SK-N-SH (cell line): ENCODE measurements around the gene SRSF3. TPM values are rescaled to one million over a fixed set of nuclear protein-coding genes. Genes with fewer than 3 reads are reported as not detected.

Experiments used
- CTCF ChIA-PET: fragments of 300-600, 350-600 bp; formaldehyde crosslinking; extraction: SDS; loops from one replicate; lab custom pipeline; 2021; lab: Yijun Ruan, JAX
- POLR2A ChIA-PET: fragments of 350-600 bp; sonication (Branson Sonifier 250); formaldehyde crosslinking; extraction: SDS; loops from one replicate; lab custom pipeline; 2020; ENCODE audit warnings: antibody characterized with exemption, inconsistent platforms; lab: Yijun Ruan, JAX
- DNase-seq: peaks from one replicate; pipeline ENCODE4 v3.0.0; 2012
- H2AFZ ChIP-seq: fragments of 200-600 bp; sonication (generic); 2 replicates; pipeline ENCODE4 v1.8.1; 2016; ENCODE audit warnings: antibody characterized with exemption, mild to moderate bottlenecking, low read depth
- H3F3A ChIP-seq: fragments of 200-600 bp; sonication (generic); replicated peaks from 2 replicates; pipeline ENCODE3; 2016; ENCODE audit warnings: antibody characterized with exemption, mild to moderate bottlenecking; ENCODE audit not compliant: insufficient read depth
- H3K27ac ChIP-seq, 2 experiments: fragments of 200-500 bp in 1 of 2; fragments of 200-600 bp in 1 of 2; sonication (Bioruptor generic) in 1 of 2; sonication (generic), shearing (Covaris generic) in 1 of 2; 2 replicates each; pipeline versions ENCODE4 v1.5.1 to v1.6.1; 2014 to 2016; ENCODE audit warnings: low read depth in 2 of 2, inconsistent platforms in 1 of 2, low read length in 1 of 2, mild to moderate bottlenecking in 1 of 2, mixed read lengths in 1 of 2
- H3K27me3 ChIP-seq: fragments of 200-600 bp; sonication (generic), shearing (Covaris generic); 2 replicates; pipeline ENCODE4 v1.6.1; 2016; ENCODE audit warnings: mixed run types; ENCODE audit not compliant: insufficient read depth
- H3K36me3 ChIP-seq, 2 experiments: fragments of 200-500 bp in 1 of 2; fragments of 200-600 bp in 1 of 2; sonication (Bioruptor generic) in 1 of 2; sonication (generic) in 1 of 2; replicated peaks in 1 of 2; 2 replicates each; pipeline versions ENCODE3 to v1.5.1; 2014 to 2016; ENCODE audit warnings: low read length in 1 of 2, mild to moderate bottlenecking in 1 of 2; ENCODE audit not compliant: insufficient read depth in 2 of 2, control insufficient read depth in 1 of 2
- H3K4me1 ChIP-seq, 2 experiments: fragments of 200-500 bp in 1 of 2; fragments of 200-600 bp in 1 of 2; sonication (Bioruptor generic) in 1 of 2; sonication (generic), shearing (Covaris generic) in 1 of 2; 2 replicates each; pipeline versions ENCODE4 v1.5.1 to v1.6.1; 2014 to 2016; ENCODE audit warnings: low read depth in 1 of 2, low read length in 1 of 2, mixed run types in 1 of 2; ENCODE audit not compliant: insufficient read depth in 2 of 2, control insufficient read depth in 1 of 2
- H3K4me2 ChIP-seq: fragments of 200-600 bp; sonication (generic), shearing (Covaris generic); 2 replicates; pipeline ENCODE4 v1.6.1; 2017; ENCODE audit warnings: mixed run types
- H3K4me3 ChIP-seq, 2 experiments: fragments of 200-500 bp in 1 of 2; fragments of 200-600 bp in 1 of 2; sonication (Bioruptor generic) in 1 of 2; sonication (generic), shearing (Covaris generic) in 1 of 2; 2 replicates each; pipeline versions ENCODE4 v1.5.1 to v1.8.1; 2014 to 2016; ENCODE audit warnings: low read depth in 2 of 2, inconsistent platforms in 1 of 2, low read length in 1 of 2, mild to moderate bottlenecking in 1 of 2, mixed read lengths in 1 of 2, moderate library complexity in 1 of 2
- H3K79me2 ChIP-seq: fragments of 200-600 bp; sonication (generic); 2 replicates; pipeline ENCODE4 v1.8.1; 2017; ENCODE audit warnings: mild to moderate bottlenecking; ENCODE audit not compliant: insufficient read depth
- H3K9ac ChIP-seq: fragments of 200-600 bp; sonication (generic); 2 replicates; pipeline ENCODE4 v1.6.1; 2017; ENCODE audit warnings: mixed run types
- H3K9me2 ChIP-seq: fragments of 200-600 bp; sonication (generic); 2 replicates; pipeline ENCODE4 v1.6.1; 2017; ENCODE audit warnings: mixed run types
- H3K9me3 ChIP-seq: fragments of 200-600 bp; sonication (generic); 2 replicates; pipeline ENCODE4 v1.6.1; 2017; ENCODE audit warnings: mixed run types, mild to moderate bottlenecking, moderate library complexity
- H4K20me1 ChIP-seq: fragments of 200-600 bp; sonication (generic); 2 replicates; pipeline ENCODE4 v1.6.1; 2017; ENCODE audit warnings: mild to moderate bottlenecking, mixed run types; ENCODE audit not compliant: insufficient read depth
- EP300 ChIP-seq, 2 experiments: IDR thresholded peaks; 2 replicates each; pipeline versions ENCODE4 v1.4.0 to v1.6.1; 2012; ENCODE audit warnings: borderline replicate concordance in 1 of 2, low read depth in 1 of 2, low read length in 1 of 2
- FOXJ3 ChIP-seq: sonication (generic); formaldehyde crosslinking; IDR thresholded peaks from 2 replicates; pipeline ENCODE4 v1.5.1; 2020; ENCODE audit warnings: mild to moderate bottlenecking, missing genetic modification reagents
- GABPA ChIP-seq: IDR thresholded peaks from 2 replicates; pipeline ENCODE4 v1.4.0; 2012; ENCODE audit warnings: low read depth, mild to moderate bottlenecking
- GATA2 ChIP-seq: sonication (generic); formaldehyde crosslinking; IDR thresholded peaks from 2 replicates; pipeline ENCODE4 v1.5.0; 2020; ENCODE audit warnings: mild to moderate bottlenecking, missing genetic modification reagents
- MEF2A ChIP-seq: IDR thresholded peaks from 2 replicates; pipeline ENCODE4 v1.4.0; 2012; ENCODE audit warnings: low read depth, borderline replicate concordance
- NRF1 ChIP-seq: IDR thresholded peaks from 2 replicates; pipeline ENCODE4 v1.6.1; 2012; ENCODE audit warnings: low read depth, mild to moderate bottlenecking, low read length
- RAD21 ChIP-seq: IDR thresholded peaks from 2 replicates; pipeline ENCODE4 v1.6.1; 2012; ENCODE audit warnings: mild to moderate bottlenecking, low read length
- TCF12 ChIP-seq: IDR thresholded peaks from 2 replicates; pipeline ENCODE4 v1.4.0; 2012
- YY1 ChIP-seq: IDR thresholded peaks from 2 replicates; pipeline ENCODE4 v1.4.0; 2012; ENCODE audit warnings: low read depth, mild to moderate bottlenecking
- WGBS: methylation state at CpG from one replicate; pipeline ENCODE4 v1.1.6; 2017; ENCODE audit warnings: low lambda C conversion rate; 5-methylcytosine and 5-hydroxymethylcytosine counted together
- polyA plus RNA-seq, 3 experiments: library from polyadenylated mRNA; depleted of rRNA; stranded (reverse); fragments of >200 nt; gene quantifications; 2 replicates each; pipeline ENCODE4 v1.2.3, GENCODE V29; 2012
- TF ChIP-seq, protein P1 (sequence below): IDR thresholded peaks from 2 replicates; pipeline ENCODE4 v1.4.0; 2012; ENCODE audit warnings: low read depth, borderline replicate concordance
- TF ChIP-seq, protein P2 (sequence below): fragments of 150-350 bp; IDR thresholded peaks from 2 replicates; pipeline ENCODE4 v1.6.1; 2016; ENCODE audit warnings: mild to moderate bottlenecking, low read depth, low read length
- TF ChIP-seq, protein P3 (sequence below): IDR thresholded peaks from 2 replicates; pipeline ENCODE4 v1.4.0; 2012; ENCODE audit warnings: low read depth

The SRSF3 gene
- polyA plus RNA-seq, 1 of the 3 experiments (the other 2 are of a cell fraction) = 351 TPM

DNA sequence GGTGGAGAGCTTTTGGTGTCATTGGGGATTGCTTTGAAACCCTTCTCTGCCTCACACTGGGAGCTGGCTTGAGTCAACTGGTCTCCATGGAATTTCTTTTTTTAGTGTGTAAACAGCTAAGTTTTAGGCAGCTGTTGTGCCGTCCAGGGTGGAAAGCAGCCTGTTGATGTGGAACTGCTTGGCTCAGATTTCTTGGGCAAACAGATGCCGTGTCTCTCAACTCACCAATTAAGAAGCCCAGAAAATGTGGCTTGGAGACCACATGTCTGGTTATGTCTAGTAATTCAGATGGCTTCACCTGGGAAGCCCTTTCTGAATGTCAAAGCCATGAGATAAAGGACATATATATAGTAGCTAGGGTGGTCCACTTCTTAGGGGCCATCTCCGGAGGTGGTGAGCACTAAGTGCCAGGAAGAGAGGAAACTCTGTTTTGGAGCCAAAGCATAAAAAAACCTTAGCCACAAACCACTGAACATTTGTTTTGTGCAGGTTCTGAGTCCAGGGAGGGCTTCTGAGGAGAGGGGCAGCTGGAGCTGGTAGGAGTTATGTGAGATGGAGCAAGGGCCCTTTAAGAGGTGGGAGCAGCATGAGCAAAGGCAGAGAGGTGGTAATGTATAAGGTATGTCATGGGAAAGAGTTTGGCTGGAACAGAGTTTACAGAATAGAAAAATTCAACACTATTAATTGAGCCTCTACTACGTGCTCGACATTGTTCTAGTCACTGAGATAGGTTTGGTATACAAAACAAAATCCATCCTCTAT lies 31.2 kb downstream of the SRSF3 start:
- Histone ChIP-seq H3K9me2 (no peaks in the 10 kb centered on the region), H3K4me1 (peaks cover 0 to 6% of the 10 kb centered on the region in 2 experiments; a peak in 1 of 4 replicates), H3K9me3 (no peaks in the 10 kb centered on the region), H3K9ac (no peak overlapping the region), H2AFZ (no peak overlapping the region), H3K79me2 (no peaks in the 10 kb centered on the region), H4K20me1 (no peaks in the 10 kb centered on the region), H3K27me3 (no peaks in the 10 kb centered on the region), H3F3A (no peaks in the 10 kb centered on the region), H3K27ac (no peak overlapping the region), H3K4me3 (no peak overlapping the region), H3K36me3 (no peaks in the 10 kb centered on the region), H3K4me2 (no peak overlapping the region)
- 81% methylated on average over 5 of the region's 5 CpGs for WGBS
- TF ChIP-seq, protein P1, sequence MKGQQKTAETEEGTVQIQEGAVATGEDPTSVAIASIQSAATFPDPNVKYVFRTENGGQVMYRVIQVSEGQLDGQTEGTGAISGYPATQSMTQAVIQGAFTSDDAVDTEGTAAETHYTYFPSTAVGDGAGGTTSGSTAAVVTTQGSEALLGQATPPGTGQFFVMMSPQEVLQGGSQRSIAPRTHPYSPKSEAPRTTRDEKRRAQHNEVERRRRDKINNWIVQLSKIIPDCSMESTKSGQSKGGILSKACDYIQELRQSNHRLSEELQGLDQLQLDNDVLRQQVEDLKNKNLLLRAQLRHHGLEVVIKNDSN = no peak
- no peak for TF ChIP-seq RAD21
- no peak for TF ChIP-seq GATA2
- no peak for TF ChIP-seq MEF2A
- no peak for TF ChIP-seq TCF12
- TF ChIP-seq GABPA = no peak
- TF ChIP-seq FOXJ3 (CRISPR knock-in tag) = no peak
- TF ChIP-seq NRF1 = no peak
- no peak for TF ChIP-seq EP300 (IDR thresholded peaks at IDR 0.05; ENCODE audit: borderline replicate concordance in 1 of 2, low read depth in 1 of 2, low read length in 1 of 2)
- TF ChIP-seq, protein P2, sequence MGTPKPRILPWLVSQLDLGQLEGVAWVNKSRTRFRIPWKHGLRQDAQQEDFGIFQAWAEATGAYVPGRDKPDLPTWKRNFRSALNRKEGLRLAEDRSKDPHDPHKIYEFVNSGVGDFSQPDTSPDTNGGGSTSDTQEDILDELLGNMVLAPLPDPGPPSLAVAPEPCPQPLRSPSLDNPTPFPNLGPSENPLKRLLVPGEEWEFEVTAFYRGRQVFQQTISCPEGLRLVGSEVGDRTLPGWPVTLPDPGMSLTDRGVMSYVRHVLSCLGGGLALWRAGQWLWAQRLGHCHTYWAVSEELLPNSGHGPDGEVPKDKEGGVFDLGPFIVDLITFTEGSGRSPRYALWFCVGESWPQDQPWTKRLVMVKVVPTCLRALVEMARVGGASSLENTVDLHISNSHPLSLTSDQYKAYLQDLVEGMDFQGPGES = no peak
- TF ChIP-seq YY1 = no peak
- POLR2A ChIA-PET = interaction anchor here (0.8 kb wide), 1 partner anchor 53 kb away, joined by 3 read pairs; the partner anchor contains the start of gene CDKN1A
- no peak for DNase-seq
- CTCF ChIA-PET = interaction anchor here (0.8 to 4.8 kb wide), 8 partner anchors 10 to 142 kb away, joined by 3 to 91 read pairs (median 5); partner anchors contain the start of gene CDKN1A

DNA sequence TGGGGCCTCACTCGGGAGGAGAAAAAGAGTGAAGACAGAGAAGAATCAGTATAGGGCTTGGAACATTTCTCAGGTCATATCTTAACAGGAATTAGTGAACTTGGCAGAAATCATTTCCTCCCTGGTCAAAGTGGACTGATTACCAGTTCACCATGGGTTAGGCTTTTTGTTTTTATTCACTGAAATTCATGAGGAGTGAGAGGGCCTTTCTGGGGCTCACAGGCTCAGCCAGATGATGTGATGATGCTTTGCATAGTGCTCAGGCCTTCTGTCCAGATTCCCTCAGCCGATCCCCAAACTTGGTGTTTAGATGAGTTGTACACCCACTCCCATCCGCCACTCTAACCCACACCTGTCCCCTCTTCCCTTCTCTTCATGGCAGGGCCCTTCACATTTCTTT lies 32.5 kb downstream of the SRSF3 start:
- H3K4me2 ChIP-seq = no peak overlapping the region
- H4K20me1 ChIP-seq = no peaks in the 10 kb centered on the region
- no peak overlapping the region for H3K9ac ChIP-seq
- no peaks in the 10 kb centered on the region for H3K36me3 ChIP-seq
- ChIA-PET CTCF (no interaction called here), POLR2A (no interaction called here)
- H3K9me3 ChIP-seq = no peaks in the 10 kb centered on the region
- no peak for DNase-seq
- no peaks in the 10 kb centered on the region for H3K9me2 ChIP-seq
- no peak overlapping the region for H3K4me3 ChIP-seq
- 93% methylated on average over 3 of the region's 3 CpGs for WGBS
- H2AFZ ChIP-seq = no peak overlapping the region
- no peak overlapping the region for H3K27ac ChIP-seq
- no peaks in the 10 kb centered on the region for H3K79me2 ChIP-seq
- H3K4me1 ChIP-seq = peaks cover 0 to 6% of the 10 kb centered on the region in 2 experiments; a peak in 1 of 4 replicates
- H3F3A ChIP-seq = no peaks in the 10 kb centered on the region
- TF ChIP-seq, protein P3, sequence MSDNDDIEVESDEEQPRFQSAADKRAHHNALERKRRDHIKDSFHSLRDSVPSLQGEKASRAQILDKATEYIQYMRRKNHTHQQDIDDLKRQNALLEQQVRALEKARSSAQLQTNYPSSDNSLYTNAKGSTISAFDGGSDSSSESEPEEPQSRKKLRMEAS = no peak
- TF ChIP-seq NRF1 = no peak
- H3K27me3 ChIP-seq = no peaks in the 10 kb centered on the region
